GM23248 (cell line): Measurements from ENCODE around the gene ANO10. TPM values are rescaled to one million over a fixed set of nuclear protein-coding genes. Genes with fewer than 3 reads are reported as not detected.

Experiments
- DNase-seq: peaks from one replicate; pipeline ENCODE4 v3.0.0-alpha.2; 2015
- H2AFZ ChIP-seq: fragments of 200-600 bp; sonication (generic); 2 replicates; pipeline ENCODE4 v1.6.1; 2016; ENCODE audit warnings: antibody characterized with exemption
- H3F3A ChIP-seq: fragments of 200-600 bp; sonication (generic); 2 replicates; pipeline ENCODE4 v1.6.1; 2016; ENCODE audit warnings: mild to moderate bottlenecking, antibody characterized with exemption, mixed run types; ENCODE audit not compliant: insufficient read depth
- H3K27ac ChIP-seq: fragments of 200-600 bp; sonication (generic); 2 replicates; pipeline ENCODE4 v1.5.1; 2016; ENCODE audit warnings: mild to moderate bottlenecking
- H3K27me3 ChIP-seq: fragments of 200-600 bp; sonication (generic); replicated peaks from 2 replicates; pipeline ENCODE4 v1.6.1; 2016; ENCODE audit warnings: mild to moderate bottlenecking; ENCODE audit not compliant: insufficient read depth
- H3K36me3 ChIP-seq: fragments of 200-600 bp; sonication (generic); 2 replicates; pipeline ENCODE4 v1.6.1; 2016; ENCODE audit warnings: low read depth, mild to moderate bottlenecking
- H3K4me1 ChIP-seq: fragments of 200-600 bp; sonication (generic); 2 replicates; pipeline ENCODE4 v1.6.1; 2016; ENCODE audit warnings: mild to moderate bottlenecking; ENCODE audit not compliant: insufficient read depth
- H3K4me2 ChIP-seq: fragments of 200-600 bp; sonication (generic); one replicate; pipeline ENCODE4 v1.6.1; 2016; ENCODE audit warnings: mild to moderate bottlenecking; ENCODE audit not compliant: unreplicated experiment
- H3K4me3 ChIP-seq: fragments of 200-600 bp; sonication (generic); 2 replicates; pipeline ENCODE4 v1.5.1; 2016; ENCODE audit warnings: mild to moderate bottlenecking
- H3K79me2 ChIP-seq: fragments of 200-600 bp; sonication (generic); 2 replicates; pipeline ENCODE4 v1.6.1; 2016; ENCODE audit warnings: mild to moderate bottlenecking; ENCODE audit not compliant: insufficient read depth
- H3K9ac ChIP-seq: fragments of 200-600 bp; sonication (generic); 2 replicates; pipeline ENCODE4 v1.6.1; 2016; ENCODE audit warnings: mild to moderate bottlenecking
- H3K9me2 ChIP-seq: fragments of 200-600 bp; sonication (generic); 2 replicates; pipeline ENCODE4 v1.6.1; 2016; ENCODE audit warnings: mixed run types, mild to moderate bottlenecking, moderate library complexity; ENCODE audit not compliant: insufficient read depth
- H3K9me3 ChIP-seq: fragments of 200-600 bp; sonication (generic); one replicate; pipeline ENCODE4 v1.6.1; 2017; ENCODE audit warnings: low read depth
- H4K20me1 ChIP-seq: fragments of 200-600 bp; sonication (generic); 2 replicates; pipeline ENCODE4 v1.6.0; 2016; ENCODE audit not compliant: insufficient read depth
- EZH2 ChIP-seq: fragments of 200-600 bp; sonication (generic); IDR thresholded peaks from 2 replicates; pipeline ENCODE4 v1.6.1; 2018; ENCODE audit warnings: antibody characterized with exemption, mild to moderate bottlenecking; ENCODE audit not compliant: insufficient read depth, poor library complexity, severe bottlenecking
- EZH2phosphoT487 ChIP-seq: fragments of 200-600 bp; sonication (generic); IDR thresholded peaks from 2 replicates; pipeline ENCODE4 v1.6.1; 2018; ENCODE audit warnings: antibody characterized with exemption, moderate library complexity, mild to moderate bottlenecking, low read depth; ENCODE audit not compliant: insufficient read depth
- WGBS, 2 experiments: methylation state at CpG; one replicate each; pipeline ENCODE4 v1.1.6; 2015 to 2017; ENCODE audit warnings: low lambda C conversion rate in 2 of 2, low coverage in 1 of 2; ENCODE audit errors: missing lambda C conversion rate in 2 of 2; 5-methylcytosine and 5-hydroxymethylcytosine counted together
- in situ Hi-C: fragments of 300-500 bp; cut with MboI; formaldehyde crosslinking; loops from 2 replicates; pipeline ENCODE4 v1.15.0; 2020
- polyA plus RNA-seq: library from polyadenylated mRNA; unstranded; fragments of >200 nt; fragmentation: Nextera tagmentation; extraction: Ambion mirVana; gene quantifications from 2 replicates; pipeline ENCODE4 v1.2.1, GENCODE V29; 2016
- total RNA-seq: library from RNA; depleted of rRNA; stranded (reverse); fragments of >200 nt; shearing (Covaris generic); gene quantifications from 2 replicates; pipeline ENCODE4 v1.2.3, GENCODE V29; 2014

The ANO10 gene
- total and polyA plus RNA-seq, 2 experiments from 2014 or later, result 51.1 to 73.2 TPM

GRCh38 chr3:43620831-43621655, 768 bp downstream of the ANO10 start:
- peak overlapping the region; percentile 52 for H3K27ac ChIP-seq
- WGBS, 2 experiments, result 2 to 3% methylated on average over 20 to 24 of the region's 24 CpGs
- peak; percentile 69 for DNase-seq

GRCh38 chr3:43619588-43619987, 2.2 kb downstream of the ANO10 start:
- no peaks in the 10 kb centered on the region for H3K27me3 ChIP-seq
- 89 to 93% methylated on average over 5 of the region's 5 CpGs for WGBS, 2 experiments
- no peak overlapping the region for H3K27ac ChIP-seq
- no peak overlapping the region for H3K4me3 ChIP-seq
- H2AFZ ChIP-seq, result no peak overlapping the region
- H3K9me3 ChIP-seq, result no peaks in the 10 kb centered on the region
- H3K9ac ChIP-seq, result no peak overlapping the region
- H3K9me2 ChIP-seq, result no peaks in the 10 kb centered on the region
- TF ChIP-seq EZH2phosphoT487, result no peak
- TF ChIP-seq EZH2, result no peak
- no peaks in the 10 kb centered on the region for H3K36me3 ChIP-seq
- H3F3A ChIP-seq, result 0 out of 2 replicates have a peak, but pooled peaks cover 8% of the 10 kb centered on the region
- H3K4me1 ChIP-seq, result 0 out of 2 replicates have a peak, but pooled peaks cover 12% of the 10 kb centered on the region
- H3K4me2 ChIP-seq, result no peak overlapping the region
- no peaks in the 10 kb centered on the region for H4K20me1 ChIP-seq
- H3K79me2 ChIP-seq, result peaks cover 69% of the 10 kb centered on the region
- DNase-seq, result no peak
- in situ Hi-C loops, result no loop called here

More at GRCh38 chr3:43620831-43621655, 768 bp downstream of the ANO10 start:
- no peaks in the 10 kb centered on the region for H3K36me3 ChIP-seq
- peak overlapping the region; percentile 79 for H2AFZ ChIP-seq
- no peak for TF ChIP-seq EZH2phosphoT487
- no peak for TF ChIP-seq EZH2
- 0 out of 2 replicates have a peak, but pooled peaks cover 8% of the 10 kb centered on the region for H3F3A ChIP-seq
- peak overlapping the region; percentile 82 for H3K4me2 ChIP-seq
- H3K9me2 ChIP-seq, result no peaks in the 10 kb centered on the region
- H3K9ac ChIP-seq, result peak overlapping the region; percentile 86
- H3K9me3 ChIP-seq, result no peaks in the 10 kb centered on the region
- H3K27me3 ChIP-seq, result no peaks in the 10 kb centered on the region
- H3K4me1 ChIP-seq, result 0 out of 2 replicates have a peak, but pooled peaks cover 12% of the 10 kb centered on the region
- in situ Hi-C loops, result no loop called here
- H3K4me3 ChIP-seq, result peak overlapping the region; percentile 84
- H4K20me1 ChIP-seq, result no peaks in the 10 kb centered on the region
- H3K79me2 ChIP-seq, result peaks cover 57% of the 10 kb centered on the region

- H4K20me1 ChIP-seq, result no peaks in the 10 kb centered on the region
- no peaks in the 10 kb centered on the region for H3K36me3 ChIP-seq
- DNase-seq, result peak; percentile 9
- 0 out of 2 replicates have a peak, but pooled peaks cover 12% of the 10 kb centered on the region for H3K4me1 ChIP-seq
- 0 out of 2 replicates have a peak, but pooled peaks cover 3% of the 10 kb centered on the region for H3F3A ChIP-seq
- no peak overlapping the region for H3K27ac ChIP-seq
- no peak overlapping the region for H3K4me3 ChIP-seq
- H3K9me3 ChIP-seq, result no peaks in the 10 kb centered on the region
- no peak overlapping the region for H3K9ac ChIP-seq
- H3K79me2 ChIP-seq, result peaks cover 83% of the 10 kb centered on the region
- H3K4me2 ChIP-seq, result no peak overlapping the region
- WGBS, 2 experiments, result 72 to 77% methylated on average over 1 of the region's 1 CpG
- H3K9me2 ChIP-seq, result no peaks in the 10 kb centered on the region
- no peak overlapping the region for H2AFZ ChIP-seq
- TF ChIP-seq EZH2, result no peak
- no peak for TF ChIP-seq EZH2phosphoT487
- in situ Hi-C loops, result no loop called here
- H3K27me3 ChIP-seq, result no peaks in the 10 kb centered on the region
Observed at GRCh38 chr3:43618142-43618541, 3.7 kb downstream of the ANO10 start.

GRCh38 chr3:43616034-43616433, 5.8 kb downstream of the ANO10 start:
- Histone ChIP-seq H4K20me1 (no peaks in the 10 kb centered on the region), H3K27me3 (no peaks in the 10 kb centered on the region), H3K27ac (no peak overlapping the region), H3K79me2 (peaks cover 95% of the 10 kb centered on the region), H3K4me2 (no peak overlapping the region), H3K36me3 (no peaks in the 10 kb centered on the region), H3K4me1 (0 out of 2 replicates have a peak, but pooled peaks cover 5% of the 10 kb centered on the region), H3F3A (no peaks in the 10 kb centered on the region), H3K9ac (no peak overlapping the region), H2AFZ (no peak overlapping the region), H3K4me3 (no peak overlapping the region), H3K9me3 (no peaks in the 10 kb centered on the region), H3K9me2 (no peaks in the 10 kb centered on the region)
- DNase-seq, result no peak
- in situ Hi-C loops, result no loop called here
- 81 to 84% methylated on average over 5 of the region's 5 CpGs for WGBS, 2 experiments
- TF ChIP-seq EZH2phosphoT487 (no peak), EZH2 (no peak)
